GM18951 (cell line): Measurements from ENCODE around the gene METAP1D.

Experiments used
- POLR2A ChIP-seq: IDR thresholded peaks from 4 replicates; pipeline ENCODE4 v1.6.1; 2011; ENCODE audit warnings: mild to moderate bottlenecking; ENCODE audit not compliant: insufficient read length, insufficient read depth; ENCODE audit errors: extremely low read depth
- in situ Hi-C: fragments of 300-500 bp; cut with MboI; formaldehyde crosslinking; loops from one replicate; pipeline ENCODE4 v1.12.0; 2022; ENCODE audit warnings: low sequenced_read_pairs, mixed read lengths, inconsistent platforms; ENCODE audit not compliant: unreplicated experiment

METAP1D gene

GRCh38 chr2:172097557-172098131, 97.9 kb downstream of the METAP1D start:
- no peak for TF ChIP-seq POLR2A
- in situ Hi-C loops, result no loop called here

- TF ChIP-seq POLR2A, result no peak
- in situ Hi-C loops, result no loop called here
Observed at GRCh38 chr2:172098287-172098649, 98.5 kb downstream of the METAP1D start.

- no peak for TF ChIP-seq POLR2A
- in situ Hi-C loops, result no loop called here
Observed at GRCh38 chr2:172098650-172099471, 99.1 kb downstream of the METAP1D start.

- in situ Hi-C loops, result loop anchor here (10.0 to 25.0 kb wide), 3 partner anchors 287 to 1162 kb away; partner anchors contain the start of gene GORASP2
- no peak for TF ChIP-seq POLR2A
Observed at GRCh38 chr2:172099472-172100079, 99.8 kb downstream of the METAP1D start.

- no peak for TF ChIP-seq POLR2A
- in situ Hi-C loops, result loop anchor here (10.0 to 25.0 kb wide), 3 partner anchors 288 to 1163 kb away; partner anchors contain the start of gene GORASP2
Observed at GRCh38 chr2:172100080-172100934, 100.6 kb downstream of the METAP1D start.

- TF ChIP-seq POLR2A, result no peak
- in situ Hi-C loops, result loop anchor here (10.0 to 25.0 kb wide), 3 partner anchors 289 to 1164 kb away; partner anchors contain the start of gene GORASP2
Observed at GRCh38 chr2:172100935-172101820, 101.4 kb downstream of the METAP1D start.

- no peak for TF ChIP-seq POLR2A
- in situ Hi-C loops, result loop anchor here (10.0 to 25.0 kb wide), 3 partner anchors 290 to 1165 kb away; partner anchors contain the start of gene GORASP2
Observed at GRCh38 chr2:172101821-172102390, 102.2 kb downstream of the METAP1D start.

- in situ Hi-C loops, result loop anchor here (10.0 to 25.0 kb wide), 3 partner anchors 290 to 1165 kb away; partner anchors contain the start of gene GORASP2
- TF ChIP-seq POLR2A, result peak; percentile 61
Observed at GRCh38 chr2:172102391-172103359, 102.9 kb downstream of the METAP1D start, which contains the start of gene DLX2. DLX2 (minus strand) TSS chr2:172102900; CDS start chr2:172102538, 362 bp downstream.

- no peak for TF ChIP-seq POLR2A
- in situ Hi-C loops, result loop anchor here (10.0 to 25.0 kb wide), 3 partner anchors 291 to 1166 kb away; partner anchors contain the start of gene GORASP2
Observed at GRCh38 chr2:172103471-172104272, 103.9 kb downstream of the METAP1D start.
